GM12872 (cell line): ENCODE results near the gene CBX6.

Source experiments
- CTCF ChIP-seq: IDR thresholded peaks from 3 replicates; pipeline ENCODE4 v1.5.1; 2011; ENCODE audit warnings: low read depth, mild to moderate bottlenecking, low read length, moderate library complexity; ENCODE audit not compliant: insufficient read depth

The CBX6 gene

GRCh38 chr22:38831166-38831945 lies 40.7 kb downstream of the CBX6 start:
- TF ChIP-seq CTCF, result no peak

GRCh38 chr22:38830845-38831108 lies 41.2 kb downstream of the CBX6 start:
- no peak for TF ChIP-seq CTCF

- no peak for TF ChIP-seq CTCF
Observed at GRCh38 chr22:38830026-38830844, 41.8 kb downstream of the CBX6 start.

- no peak for TF ChIP-seq CTCF
Observed at GRCh38 chr22:38829485-38829884, 42.5 kb downstream of the CBX6 start.

- no peak for TF ChIP-seq CTCF
Observed at GRCh38 chr22:38828616-38829205, 43.3 kb downstream of the CBX6 start.

GRCh38 chr22:38828191-38828590 lies 43.8 kb downstream of the CBX6 start:
- TF ChIP-seq CTCF, result no peak

- TF ChIP-seq CTCF, result no peak
Observed at GRCh38 chr22:38827510-38827909, 44.5 kb downstream of the CBX6 start.
